GM18508 (cell line): ENCODE measurements around the gene WDR48.

ENCODE experiments used
- ATAC-seq: cut with Tn5 transposase; IDR thresholded peaks from one replicate; pipeline ENCODE4 v1.9.1; 2021; ENCODE audit warnings: moderate number of reproducible peaks; ENCODE audit not compliant: insufficient read depth, unreplicated experiment

The WDR48 gene

GRCh38 chr3:39136533-39137434 lies 85.0 kb downstream of the WDR48 start:
- ATAC-seq, result no peak

GRCh38 chr3:39137435-39137936 lies 85.7 kb downstream of the WDR48 start:
- no peak for ATAC-seq

GRCh38 chr3:39137991-39138803 lies 86.4 kb downstream of the WDR48 start:
- no peak for ATAC-seq

GRCh38 chr3:39138804-39139415 lies 87.1 kb downstream of the WDR48 start:
- ATAC-seq, result no peak

- ATAC-seq, result no peak
These were observed 87.6 kb downstream of the WDR48 start for GRCh38 chr3:39139442-39139841.

GRCh38 chr3:39140341-39140971 lies 88.6 kb downstream of the WDR48 start:
- ATAC-seq, result no peak

- no peak for ATAC-seq
These were observed 89.6 kb downstream of the WDR48 start for GRCh38 chr3:39141171-39141995.

GRCh38 chr3:39142067-39142466 lies 90.3 kb downstream of the WDR48 start:
- no peak for ATAC-seq

- no peak for ATAC-seq
These were observed 91.5 kb downstream of the WDR48 start for GRCh38 chr3:39143051-39143885.

- no peak for ATAC-seq
These were observed 92.4 kb downstream of the WDR48 start for GRCh38 chr3:39144095-39144747.

- ATAC-seq, result no peak
These were observed 93.0 kb downstream of the WDR48 start for GRCh38 chr3:39144748-39145380.

GRCh38 chr3:39146083-39146501 lies 94.3 kb downstream of the WDR48 start:
- ATAC-seq, result no peak
